ENCODE data around the gene APBA2.

Gene APBA2

DNA sequence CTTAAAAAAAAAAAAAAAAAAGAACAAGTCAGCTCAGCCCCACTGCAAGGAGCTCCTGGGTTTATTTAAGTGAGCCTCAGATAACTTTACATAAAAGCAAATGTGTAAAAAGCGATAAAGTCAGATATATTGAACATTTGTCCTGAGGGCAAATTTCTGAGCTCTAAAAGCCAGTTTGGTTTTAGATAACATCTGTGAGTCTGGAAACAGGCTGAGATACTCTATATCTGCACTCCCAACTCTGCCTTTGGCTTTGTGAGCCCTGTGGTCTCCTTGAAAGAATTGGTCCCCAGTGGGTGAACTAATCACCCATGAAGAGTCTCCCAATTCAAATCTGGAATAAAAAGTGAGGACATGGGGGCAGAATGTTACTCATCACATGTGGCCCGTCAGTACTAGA, 104.6 kb downstream of the APBA2 start:
- TF ChIP-seq ZNF747 (tag by site-specific recombination; IDR thresholded peaks at IDR 0.05) = no peak
- Histone ChIP-seq H3K9me3 (ENCODE audit: control insufficient read depth, insufficient read depth, low read depth, low read length) (no peaks in the 10 kb centered on the region), H3K4me3 (ENCODE audit: low read depth, low read length) (no peak overlapping the region), H3K27ac (ENCODE audit: extremely low read depth, low read depth, low read length) (no peak overlapping the region), H3K4me1 (ENCODE audit: control insufficient read depth, insufficient read depth, low read length) (no peaks in the 10 kb centered on the region), H3K36me3 (ENCODE audit: control insufficient read depth in 2 of 2, insufficient read depth in 1 of 2, low read length in 2 of 2) (no peaks in the 10 kb centered on the region)
- CTCF ChIA-PET = interaction anchor here (0.5 to 1.5 kb wide), 3 partner anchors 15 to 113 kb away, joined by 3 to 5 read pairs (median 4); no protein-coding TSS in a partner anchor
- POLR2A ChIA-PET = no interaction called here

DNA sequence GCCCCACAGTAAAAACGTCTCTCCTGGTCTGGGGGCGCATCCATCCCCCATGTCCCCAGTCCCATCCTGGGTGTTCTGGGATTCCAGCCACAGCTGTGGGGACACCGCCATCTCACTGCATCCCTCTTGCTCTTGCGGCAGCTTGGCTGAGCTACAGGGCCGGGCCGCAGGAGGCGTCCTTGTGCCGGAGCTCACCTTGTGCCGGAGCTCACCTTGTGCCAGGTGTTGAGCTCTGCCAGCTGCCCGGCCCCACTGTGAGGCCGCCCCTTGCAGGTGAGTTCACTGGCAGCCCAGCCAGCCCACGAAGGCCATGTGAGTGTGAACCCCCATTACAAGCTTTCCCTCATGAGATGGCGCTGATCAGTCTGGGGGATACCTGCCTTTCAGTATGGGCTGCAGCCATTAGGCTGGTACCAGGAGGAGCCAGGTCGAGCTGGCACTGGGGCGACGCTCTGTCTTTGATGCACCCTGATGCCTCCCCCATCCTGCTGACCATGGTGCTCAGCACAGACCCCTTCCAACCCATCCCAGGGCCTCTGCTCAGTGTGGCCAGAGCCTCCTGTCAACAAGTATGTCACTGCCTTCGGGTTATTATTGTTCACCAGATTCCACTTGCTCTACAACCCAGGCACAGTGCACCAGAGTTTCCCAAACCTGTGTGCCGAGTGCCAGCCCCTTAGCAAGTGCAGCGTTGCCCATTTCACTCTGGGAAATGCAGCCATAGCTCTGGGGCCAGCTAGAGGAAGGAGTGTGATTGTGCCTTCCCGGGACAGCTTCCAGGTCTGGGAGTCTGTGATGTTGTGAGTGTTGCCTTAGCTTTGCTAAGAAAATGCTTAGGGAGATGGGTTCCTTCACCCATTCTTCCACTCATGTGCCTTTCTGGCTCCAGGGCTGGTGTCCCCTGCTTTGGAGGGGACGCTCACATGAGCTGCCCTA, 105.7 kb downstream of the APBA2 start:
- H3K9me3 ChIP-seq (ENCODE audit: control insufficient read depth, insufficient read depth, low read depth, low read length) = no peaks in the 10 kb centered on the region
- no peak overlapping the region for H3K4me3 ChIP-seq (ENCODE audit: low read depth, low read length)
- no peaks in the 10 kb centered on the region for H3K36me3 ChIP-seq (ENCODE audit: control insufficient read depth in 2 of 2, insufficient read depth in 1 of 2, low read length in 2 of 2)
- no peak for TF ChIP-seq ZNF521 (tag by site-specific recombination; IDR thresholded peaks at IDR 0.05)
- no peak for TF ChIP-seq ZNF350 (tag by site-specific recombination; IDR thresholded peaks at IDR 0.05)
- TF ChIP-seq ZNF664 (tag by site-specific recombination; IDR thresholded peaks at IDR 0.05) = no peak
- TF ChIP-seq YY2 (tag by site-specific recombination; IDR thresholded peaks at IDR 0.05) = no peak
- TF ChIP-seq HOXD13 (CRISPR knock-in tag; IDR thresholded peaks at IDR 0.05; ENCODE audit: borderline replicate concordance) = no peak
- TF ChIP-seq PRDM6 (tag by site-specific recombination; IDR thresholded peaks at IDR 0.05) = no peak
- TF ChIP-seq, protein P1, sequence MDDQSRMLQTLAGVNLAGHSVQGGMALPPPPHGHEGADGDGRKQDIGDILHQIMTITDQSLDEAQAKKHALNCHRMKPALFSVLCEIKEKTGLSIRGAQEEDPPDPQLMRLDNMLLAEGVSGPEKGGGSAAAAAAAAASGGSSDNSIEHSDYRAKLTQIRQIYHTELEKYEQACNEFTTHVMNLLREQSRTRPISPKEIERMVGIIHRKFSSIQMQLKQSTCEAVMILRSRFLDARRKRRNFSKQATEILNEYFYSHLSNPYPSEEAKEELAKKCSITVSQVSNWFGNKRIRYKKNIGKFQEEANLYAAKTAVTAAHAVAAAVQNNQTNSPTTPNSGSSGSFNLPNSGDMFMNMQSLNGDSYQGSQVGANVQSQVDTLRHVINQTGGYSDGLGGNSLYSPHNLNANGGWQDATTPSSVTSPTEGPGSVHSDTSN (CRISPR knock-in tag; IDR thresholded peaks at IDR 0.05) = no peak
- TF ChIP-seq KLF9 (tag by site-specific recombination; IDR thresholded peaks at IDR 0.05; ENCODE audit: low read depth) = no peak
- no peak for TF ChIP-seq ZNF654 (tag by site-specific recombination; IDR thresholded peaks at IDR 0.05; ENCODE audit: low read depth)
- TF ChIP-seq, protein P2, sequence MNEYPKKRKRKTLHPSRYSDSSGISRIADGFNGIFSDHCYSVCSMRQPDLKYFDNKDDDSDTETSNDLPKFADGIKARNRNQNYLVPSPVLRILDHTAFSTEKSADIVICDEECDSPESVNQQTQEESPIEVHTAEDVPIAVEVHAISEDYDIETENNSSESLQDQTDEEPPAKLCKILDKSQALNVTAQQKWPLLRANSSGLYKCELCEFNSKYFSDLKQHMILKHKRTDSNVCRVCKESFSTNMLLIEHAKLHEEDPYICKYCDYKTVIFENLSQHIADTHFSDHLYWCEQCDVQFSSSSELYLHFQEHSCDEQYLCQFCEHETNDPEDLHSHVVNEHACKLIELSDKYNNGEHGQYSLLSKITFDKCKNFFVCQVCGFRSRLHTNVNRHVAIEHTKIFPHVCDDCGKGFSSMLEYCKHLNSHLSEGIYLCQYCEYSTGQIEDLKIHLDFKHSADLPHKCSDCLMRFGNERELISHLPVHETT (tag by site-specific recombination; IDR thresholded peaks at IDR 0.05) = no peak
- TF ChIP-seq ZNF843 (tag by site-specific recombination; IDR thresholded peaks at IDR 0.05) = no peak
- TF ChIP-seq, protein P3, sequence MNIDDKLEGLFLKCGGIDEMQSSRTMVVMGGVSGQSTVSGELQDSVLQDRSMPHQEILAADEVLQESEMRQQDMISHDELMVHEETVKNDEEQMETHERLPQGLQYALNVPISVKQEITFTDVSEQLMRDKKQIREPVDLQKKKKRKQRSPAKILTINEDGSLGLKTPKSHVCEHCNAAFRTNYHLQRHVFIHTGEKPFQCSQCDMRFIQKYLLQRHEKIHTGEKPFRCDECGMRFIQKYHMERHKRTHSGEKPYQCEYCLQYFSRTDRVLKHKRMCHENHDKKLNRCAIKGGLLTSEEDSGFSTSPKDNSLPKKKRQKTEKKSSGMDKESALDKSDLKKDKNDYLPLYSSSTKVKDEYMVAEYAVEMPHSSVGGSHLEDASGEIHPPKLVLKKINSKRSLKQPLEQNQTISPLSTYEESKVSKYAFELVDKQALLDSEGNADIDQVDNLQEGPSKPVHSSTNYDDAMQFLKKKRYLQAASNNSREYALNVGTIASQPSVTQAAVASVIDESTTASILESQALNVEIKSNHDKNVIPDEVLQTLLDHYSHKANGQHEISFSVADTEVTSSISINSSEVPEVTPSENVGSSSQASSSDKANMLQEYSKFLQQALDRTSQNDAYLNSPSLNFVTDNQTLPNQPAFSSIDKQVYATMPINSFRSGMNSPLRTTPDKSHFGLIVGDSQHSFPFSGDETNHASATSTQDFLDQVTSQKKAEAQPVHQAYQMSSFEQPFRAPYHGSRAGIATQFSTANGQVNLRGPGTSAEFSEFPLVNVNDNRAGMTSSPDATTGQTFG (tag by site-specific recombination; IDR thresholded peaks at IDR 0.05; ENCODE audit: borderline replicate concordance) = no peak
- ChIA-PET CTCF (interaction anchor here (0.5 to 1.5 kb wide), 4 partner anchors 16 to 147 kb away, joined by 3 to 5 read pairs (median 4); no protein-coding TSS in a partner anchor), POLR2A (no interaction called here)
- no peak overlapping the region for H3K27ac ChIP-seq (ENCODE audit: extremely low read depth, low read depth, low read length)
- no peaks in the 10 kb centered on the region for H3K4me1 ChIP-seq (ENCODE audit: control insufficient read depth, insufficient read depth, low read length)
